Parathyroid adenoma (tissue), 2 donors: ENCODE data around the gene RAD9A.

Experiments used
- H2AFZ ChIP-seq: fragments of 300-600 bp; sonication (generic); one replicate; pipeline ENCODE4 v1.7.0; 2017; ENCODE audit warnings: antibody characterized with exemption, mild to moderate bottlenecking
- H3K27ac ChIP-seq: fragments of 300-600 bp; sonication (generic); one replicate; pipeline ENCODE4 v1.7.0; 2017
- H3K27me3 ChIP-seq: fragments of 300-600 bp; sonication (generic); one replicate; pipeline ENCODE4 v1.7.0; 2017; ENCODE audit warnings: low read length; ENCODE audit not compliant: control insufficient read depth, insufficient read depth
- H3K36me3 ChIP-seq: fragments of 300-600 bp; sonication (generic); one replicate; pipeline ENCODE4 v1.7.0; 2017; ENCODE audit warnings: low read length; ENCODE audit not compliant: control insufficient read depth, insufficient read depth
- H3K4me1 ChIP-seq: fragments of 300-600 bp; sonication (generic); one replicate; pipeline ENCODE4 v1.7.0; 2017; ENCODE audit warnings: control low read depth
- H3K4me2 ChIP-seq: fragments of 300-600 bp; sonication (generic); one replicate; pipeline ENCODE4 v1.7.0; 2017; ENCODE audit warnings: low read length
- H3K4me3 ChIP-seq: fragments of 300-600 bp; sonication (generic); one replicate; pipeline ENCODE4 v1.7.0; 2017; ENCODE audit warnings: low read depth, low read length
- H3K79me2 ChIP-seq: fragments of 300-600 bp; sonication (generic); one replicate; pipeline ENCODE4 v1.7.0; 2017; ENCODE audit warnings: control low read depth
- H3K9ac ChIP-seq: fragments of 300-600 bp; sonication (generic); one replicate; pipeline ENCODE4 v1.7.0; 2017; ENCODE audit warnings: mild to moderate bottlenecking
- H3K9me3 ChIP-seq: fragments of 300-600 bp; sonication (generic); one replicate; pipeline ENCODE4 v1.7.0; 2017; ENCODE audit warnings: low read length; ENCODE audit not compliant: control insufficient read depth
- CTCF ChIP-seq: fragments of 300-600 bp; sonication (generic); IDR thresholded peaks from one replicate; pipeline ENCODE4 v1.7.0; 2017; ENCODE audit warnings: antibody characterized with exemption, mild to moderate bottlenecking
- donor health status: primary hyperparathyroidism.

Gene RAD9A

GRCh38 chr11:67404515-67405195, 12.9 kb downstream of the RAD9A start:
- H3K9me3 ChIP-seq, result no peaks in the 10 kb centered on the region
- H3K4me2 ChIP-seq, result no peak overlapping the region
- no peak overlapping the region for H3K4me3 ChIP-seq
- no peak overlapping the region for H3K27ac ChIP-seq
- no peaks in the 10 kb centered on the region for H3K79me2 ChIP-seq
- H3K9ac ChIP-seq, result no peak overlapping the region
- no peak for TF ChIP-seq CTCF
- H3K4me1 ChIP-seq, result no peaks in the 10 kb centered on the region
- no peaks in the 10 kb centered on the region for H3K36me3 ChIP-seq
- H3K27me3 ChIP-seq, result no peaks in the 10 kb centered on the region
- H2AFZ ChIP-seq, result no peak overlapping the region

- H3K4me1 ChIP-seq, result no peaks in the 10 kb centered on the region
- H3K79me2 ChIP-seq, result no peaks in the 10 kb centered on the region
- H3K27ac ChIP-seq, result no peak overlapping the region
- no peak overlapping the region for H3K4me3 ChIP-seq
- H2AFZ ChIP-seq, result no peak overlapping the region
- no peak overlapping the region for H3K4me2 ChIP-seq
- no peaks in the 10 kb centered on the region for H3K36me3 ChIP-seq
- H3K27me3 ChIP-seq, result no peaks in the 10 kb centered on the region
- H3K9me3 ChIP-seq, result no peaks in the 10 kb centered on the region
- no peak for TF ChIP-seq CTCF
- no peak overlapping the region for H3K9ac ChIP-seq
Measured at GRCh38 chr11:67405196-67405567, 13.4 kb downstream of the RAD9A start.

GRCh38 chr11:67405688-67406339, 14.0 kb downstream of the RAD9A start:
- Histone ChIP-seq H3K36me3 (no peaks in the 10 kb centered on the region), H3K9ac (no peak overlapping the region), H2AFZ (no peak overlapping the region), H3K27me3 (no peaks in the 10 kb centered on the region), H3K4me1 (no peaks in the 10 kb centered on the region), H3K9me3 (no peaks in the 10 kb centered on the region), H3K4me3 (no peak overlapping the region), H3K79me2 (no peaks in the 10 kb centered on the region), H3K4me2 (no peak overlapping the region), H3K27ac (no peak overlapping the region)
- TF ChIP-seq CTCF, result no peak

GRCh38 chr11:67406420-67406968, 14.7 kb downstream of the RAD9A start:
- Histone ChIP-seq H3K9me3 (no peaks in the 10 kb centered on the region), H3K4me2 (no peak overlapping the region), H3K4me1 (no peaks in the 10 kb centered on the region), H3K79me2 (no peaks in the 10 kb centered on the region), H3K36me3 (no peaks in the 10 kb centered on the region), H2AFZ (no peak overlapping the region), H3K27ac (no peak overlapping the region), H3K9ac (no peak overlapping the region), H3K27me3 (no peaks in the 10 kb centered on the region), H3K4me3 (no peak overlapping the region)
- TF ChIP-seq CTCF, result no peak
